ENCODE results near the gene ZMYND15. TPM values are rescaled to one million over a fixed set of nuclear protein-coding genes. Genes with fewer than 3 reads are reported as not detected.
A peak's percentile ranks its signal among the peaks of the same experiment; 100 is the strongest.

The ZMYND15 gene
- total and polyA plus RNA-seq, 2 of the 13 experiments (the other 11 are each of a cell fraction or from before 2014, with no cell fraction given), result 0.24 to 2.7 TPM

DNA sequence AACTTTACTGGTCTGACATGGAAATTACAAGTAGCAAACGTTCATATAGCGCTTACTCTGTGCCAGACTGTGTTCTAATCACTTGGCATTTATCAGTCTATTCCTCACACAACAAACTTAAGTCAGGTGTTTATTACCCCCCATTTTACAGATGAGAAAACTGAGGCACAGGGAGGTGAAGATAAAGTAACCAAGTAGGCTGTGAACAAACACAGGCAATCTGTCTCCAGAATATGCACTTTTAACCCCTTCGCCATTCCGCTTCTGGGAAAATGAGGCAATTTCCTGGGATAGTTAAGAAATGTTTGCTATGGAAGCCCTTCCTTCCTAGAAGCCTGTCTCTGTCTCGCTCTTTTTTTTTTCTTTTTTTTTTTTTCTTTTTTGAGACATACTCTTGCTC is 12.3 kb downstream of the ZMYND15 start (continued):
- TF ChIP-seq EP300 (IDR thresholded peaks at IDR 0.05; ENCODE audit: low read depth in 2 of 2, low read length in 2 of 2), result peak in 1 of 2 experiments; percentile 64; a peak in 1 of 4 replicates
- TF ChIP-seq EP300 (CRISPR knock-in tag; IDR thresholded peaks at IDR 0.05; ENCODE audit: borderline replicate concordance), result no peak
- TF ChIP-seq HNRNPL (IDR thresholded peaks at IDR 0.05; ENCODE audit: low read depth, low read length), result no peak
- TF ChIP-seq, protein P1, sequence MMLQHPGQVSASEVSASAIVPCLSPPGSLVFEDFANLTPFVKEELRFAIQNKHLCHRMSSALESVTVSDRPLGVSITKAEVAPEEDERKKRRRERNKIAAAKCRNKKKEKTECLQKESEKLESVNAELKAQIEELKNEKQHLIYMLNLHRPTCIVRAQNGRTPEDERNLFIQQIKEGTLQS (CRISPR knock-in tag; IDR thresholded peaks at IDR 0.05), result no peak
- TF ChIP-seq MTA1 (CRISPR knock-in tag; IDR thresholded peaks at IDR 0.05; ENCODE audit: borderline replicate concordance), result no peak
- TF ChIP-seq ZNF577 (CRISPR knock-in tag; IDR thresholded peaks at IDR 0.05; ENCODE audit: borderline replicate concordance, low read depth), result no peak
- TF ChIP-seq MED8 (CRISPR knock-in tag; IDR thresholded peaks at IDR 0.05; ENCODE audit: insufficient replicate concordance), result no peak
- no peak for TF ChIP-seq ZNF468 (CRISPR knock-in tag; IDR thresholded peaks at IDR 0.05)
- no peak for TF ChIP-seq MAZ (IDR thresholded peaks at IDR 0.05; ENCODE audit: borderline replicate concordance, low read depth, low read length)
- TF ChIP-seq MAZ (CRISPR knock-in tag; IDR thresholded peaks at IDR 0.05; ENCODE audit: low read depth), result no peak
- TF ChIP-seq PHF5A (CRISPR knock-in tag; IDR thresholded peaks at IDR 0.05; ENCODE audit: low read depth, unreplicated experiment), result peak; percentile 63
- no peak for TF ChIP-seq SIX1 (CRISPR knock-in tag; IDR thresholded peaks at IDR 0.05; ENCODE audit: borderline replicate concordance)
- 0 out of 2 replicates have a peak, but pooled peaks have one; percentile 40 for TF ChIP-seq TRIM24 (CRISPR knock-in tag; IDR thresholded peaks at IDR 0.05)
- no peak for TF ChIP-seq ARNTL (CRISPR knock-in tag; IDR thresholded peaks at IDR 0.05)
- peak; percentile 36; the same call in 1 of the 2 replicates for TF ChIP-seq HMG20A (CRISPR knock-in tag; IDR thresholded peaks at IDR 0.05; ENCODE audit: borderline replicate concordance)
- TF ChIP-seq ZNF775 (CRISPR knock-in tag; IDR thresholded peaks at IDR 0.05; ENCODE audit: borderline replicate concordance), result no peak
- TF ChIP-seq, protein P2, sequence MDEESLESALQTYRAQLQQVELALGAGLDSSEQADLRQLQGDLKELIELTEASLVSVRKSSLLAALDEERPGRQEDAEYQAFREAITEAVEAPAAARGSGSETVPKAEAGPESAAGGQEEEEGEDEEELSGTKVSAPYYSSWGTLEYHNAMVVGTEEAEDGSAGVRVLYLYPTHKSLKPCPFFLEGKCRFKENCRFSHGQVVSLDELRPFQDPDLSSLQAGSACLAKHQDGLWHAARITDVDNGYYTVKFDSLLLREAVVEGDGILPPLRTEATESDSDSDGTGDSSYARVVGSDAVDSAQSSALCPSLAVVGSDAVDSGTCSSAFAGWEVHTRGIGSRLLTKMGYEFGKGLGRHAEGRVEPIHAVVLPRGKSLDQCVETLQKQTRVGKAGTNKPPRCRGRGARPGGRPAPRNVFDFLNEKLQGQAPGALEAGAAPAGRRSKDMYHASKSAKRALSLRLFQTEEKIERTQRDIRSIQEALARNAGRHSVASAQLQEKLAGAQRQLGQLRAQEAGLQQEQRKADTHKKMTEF (CRISPR knock-in tag; IDR thresholded peaks at IDR 0.05), result 0 out of 2 replicates have a peak, but pooled peaks have one; percentile 42
- TF ChIP-seq SUZ12 (IDR thresholded peaks at IDR 0.05; ENCODE audit: low read depth, low read length), result no peak
- no peak for TF ChIP-seq SNAPC2 (CRISPR knock-in tag; IDR thresholded peaks at IDR 0.05)
- TF ChIP-seq, protein P3, sequence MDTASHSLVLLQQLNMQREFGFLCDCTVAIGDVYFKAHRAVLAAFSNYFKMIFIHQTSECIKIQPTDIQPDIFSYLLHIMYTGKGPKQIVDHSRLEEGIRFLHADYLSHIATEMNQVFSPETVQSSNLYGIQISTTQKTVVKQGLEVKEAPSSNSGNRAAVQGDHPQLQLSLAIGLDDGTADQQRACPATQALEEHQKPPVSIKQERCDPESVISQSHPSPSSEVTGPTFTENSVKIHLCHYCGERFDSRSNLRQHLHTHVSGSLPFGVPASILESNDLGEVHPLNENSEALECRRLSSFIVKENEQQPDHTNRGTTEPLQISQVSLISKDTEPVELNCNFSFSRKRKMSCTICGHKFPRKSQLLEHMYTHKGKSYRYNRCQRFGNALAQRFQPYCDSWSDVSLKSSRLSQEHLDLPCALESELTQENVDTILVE (CRISPR knock-in tag; IDR thresholded peaks at IDR 0.05), result peak; percentile 43; the same call in 1 of the 2 replicates
- TF ChIP-seq SP1 (IDR thresholded peaks at IDR 0.05), result no peak
- TF ChIP-seq SP1 (CRISPR knock-in tag; IDR thresholded peaks at IDR 0.05), result no peak
- TF ChIP-seq POLR2A (IDR thresholded peaks at IDR 0.05; ENCODE audit: insufficient read depth in 1 of 2, low read depth in 2 of 2, low read length in 2 of 2), result no peak
- no peak for TF ChIP-seq NFIC (IDR thresholded peaks at IDR 0.05; ENCODE audit: low read length)
- 0 out of 2 replicates have a peak, but pooled peaks have one; percentile 15 for TF ChIP-seq MIER3 (CRISPR knock-in tag; IDR thresholded peaks at IDR 0.05; ENCODE audit: borderline replicate concordance)
- TF ChIP-seq, protein P4, sequence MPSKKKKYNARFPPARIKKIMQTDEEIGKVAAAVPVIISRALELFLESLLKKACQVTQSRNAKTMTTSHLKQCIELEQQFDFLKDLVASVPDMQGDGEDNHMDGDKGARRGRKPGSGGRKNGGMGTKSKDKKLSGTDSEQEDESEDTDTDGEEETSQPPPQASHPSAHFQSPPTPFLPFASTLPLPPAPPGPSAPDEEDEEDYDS (CRISPR knock-in tag; IDR thresholded peaks at IDR 0.05), result no peak
- TF ChIP-seq ZNF776 (CRISPR knock-in tag; IDR thresholded peaks at IDR 0.05), result no peak
- no peak for TF ChIP-seq NFIB (CRISPR knock-in tag; IDR thresholded peaks at IDR 0.05; ENCODE audit: borderline replicate concordance)
- TF ChIP-seq AHR (CRISPR knock-in tag; IDR thresholded peaks at IDR 0.05), result no peak
- TF ChIP-seq RARA (CRISPR knock-in tag; IDR thresholded peaks at IDR 0.05), result peak; percentile 92
- no peak for TF ChIP-seq IRX3 (CRISPR knock-in tag; IDR thresholded peaks at IDR 0.05; ENCODE audit: borderline replicate concordance, low read depth)
